Measurements from ENCODE around the gene SLC2A9.

GRCh38 chr4:10019521-10020051 lies 1.7 kb downstream of the SLC2A9 start:
- TF ChIP-seq, protein P1, sequence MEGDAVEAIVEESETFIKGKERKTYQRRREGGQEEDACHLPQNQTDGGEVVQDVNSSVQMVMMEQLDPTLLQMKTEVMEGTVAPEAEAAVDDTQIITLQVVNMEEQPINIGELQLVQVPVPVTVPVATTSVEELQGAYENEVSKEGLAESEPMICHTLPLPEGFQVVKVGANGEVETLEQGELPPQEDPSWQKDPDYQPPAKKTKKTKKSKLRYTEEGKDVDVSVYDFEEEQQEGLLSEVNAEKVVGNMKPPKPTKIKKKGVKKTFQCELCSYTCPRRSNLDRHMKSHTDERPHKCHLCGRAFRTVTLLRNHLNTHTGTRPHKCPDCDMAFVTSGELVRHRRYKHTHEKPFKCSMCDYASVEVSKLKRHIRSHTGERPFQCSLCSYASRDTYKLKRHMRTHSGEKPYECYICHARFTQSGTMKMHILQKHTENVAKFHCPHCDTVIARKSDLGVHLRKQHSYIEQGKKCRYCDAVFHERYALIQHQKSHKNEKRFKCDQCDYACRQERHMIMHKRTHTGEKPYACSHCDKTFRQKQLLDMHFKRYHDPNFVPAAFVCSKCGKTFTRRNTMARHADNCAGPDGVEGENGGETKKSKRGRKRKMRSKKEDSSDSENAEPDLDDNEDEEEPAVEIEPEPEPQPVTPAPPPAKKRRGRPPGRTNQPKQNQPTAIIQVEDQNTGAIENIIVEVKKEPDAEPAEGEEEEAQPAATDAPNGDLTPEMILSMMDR (IDR thresholded peaks at IDR 0.05), result peak in 3 of 4 donors; percentile 14 to 30 (median 16)
- TF ChIP-seq POLR2A (IDR thresholded peaks at IDR 0.05), result no peak
